ENCODE measurements around the gene PFN3. TPM values are rescaled to one million over a fixed set of nuclear protein-coding genes. Genes with fewer than 3 reads are reported as not detected.

Gene PFN3
- total RNA-seq, 4 donors from 2014 or later = not detected

- no CpG with 5 or more reads among the region's 52 CpGs for WGBS, 2 donors (ENCODE audit: low coverage in 1 of 2)
- Histone ChIP-seq H3K36me3 (peaks cover 0 to 4% of the 10 kb centered on the region in 2 donors), H3K4me1 (peaks cover 0 to 26% (median 18%) of the 10 kb centered on the region in 3 donors), H3K9me3 (no peaks in the 10 kb centered on the region), H3K27me3 (peaks cover 60% of the 10 kb centered on the region), H3K27ac (peak overlapping the region in 2 of 4 donors; percentile 38 to 55), H3K4me3 (peak overlapping the region; percentile 36 to 65)
- TF ChIP-seq POLR2AphosphoS5 (IDR thresholded peaks at IDR 0.05) (no peak), EP300 (IDR thresholded peaks at IDR 0.05) (no peak), POLR2A (IDR thresholded peaks at IDR 0.05) (no peak), CTCF (IDR thresholded peaks at IDR 0.05) (no peak)
- peak; percentile 25 for ATAC-seq
Measured at GRCh38 chr5:177447066-177447610, 46.7 kb upstream of the PFN3 start.

GRCh38 chr5:177446200-177447065 lies 46.0 kb upstream of the PFN3 start, which contains the start of gene PRR7:
TSS of gene PRR7 (plus strand) at chr5:177446814. CDS start at chr5:177455068, 8,254 bp downstream.
- peak within 1 kb of the TSS; percentile 36 to 65 for H3K4me3 ChIP-seq
- peak; percentile 72 for ATAC-seq
- H3K9me3 ChIP-seq = no peaks in the 10 kb centered on the region
- H3K4me1 ChIP-seq = peaks cover 0 to 26% (median 18%) of the 10 kb centered on the region in 3 donors
- peaks cover 0 to 11% of the 10 kb centered on the region in 2 donors for H3K36me3 ChIP-seq
- H3K27me3 ChIP-seq = peaks cover 54% of the 10 kb centered on the region
- peak within 1 kb of the TSS in 2 of 4 donors; percentile 38 to 55 for H3K27ac ChIP-seq
- WGBS, 2 donors (ENCODE audit: low coverage in 1 of 2) = no CpG with 5 or more reads among the region's 89 CpGs
- TF ChIP-seq CTCF (IDR thresholded peaks at IDR 0.05) (peak in 2 of 4 experiments; percentile 22 to 25), EP300 (IDR thresholded peaks at IDR 0.05) (no peak), POLR2AphosphoS5 (IDR thresholded peaks at IDR 0.05) (no peak), POLR2A (IDR thresholded peaks at IDR 0.05) (no peak)

- Histone ChIP-seq H3K4me1 (peaks cover 0 to 26% (median 18%) of the 10 kb centered on the region in 3 donors), H3K36me3 (peaks cover 0 to 17% of the 10 kb centered on the region in 2 donors), H3K27me3 (peaks cover 50% of the 10 kb centered on the region), H3K9me3 (no peaks in the 10 kb centered on the region), H3K27ac (no peak overlapping the region), H3K4me3 (peak overlapping the region in 1 of 2 donors; percentile 65)
- no peak for ATAC-seq
- 0 to 4% methylated on average over 3 to 8 of the region's 8 CpGs for WGBS, 2 donors (ENCODE audit: low coverage in 1 of 2)
- TF ChIP-seq POLR2A (IDR thresholded peaks at IDR 0.05) = no peak
- TF ChIP-seq POLR2AphosphoS5 (IDR thresholded peaks at IDR 0.05) = no peak
- no peak for TF ChIP-seq CTCF (IDR thresholded peaks at IDR 0.05)
- no peak for TF ChIP-seq EP300 (IDR thresholded peaks at IDR 0.05)
Measured at GRCh38 chr5:177445917-177446199, 45.4 kb upstream of the PFN3 start.

- no peak overlapping the region for H3K4me3 ChIP-seq
- TF ChIP-seq POLR2AphosphoS5 (IDR thresholded peaks at IDR 0.05) = no peak
- TF ChIP-seq POLR2A (IDR thresholded peaks at IDR 0.05) = no peak
- no peak for TF ChIP-seq CTCF (IDR thresholded peaks at IDR 0.05)
- ATAC-seq = no peak
- WGBS, 2 donors (ENCODE audit: low coverage in 1 of 2) = 31 to 39% methylated on average over 3 to 7 of the region's 10 CpGs
- no peaks in the 10 kb centered on the region for H3K9me3 ChIP-seq
- peaks cover 0 to 22% of the 10 kb centered on the region in 2 donors for H3K36me3 ChIP-seq
- no peak overlapping the region for H3K27ac ChIP-seq
- peaks cover 0 to 26% (median 18%) of the 10 kb centered on the region in 3 donors for H3K4me1 ChIP-seq
- H3K27me3 ChIP-seq = peaks cover 44% of the 10 kb centered on the region
Measured at GRCh38 chr5:177445052-177445916, 44.8 kb upstream of the PFN3 start.

All from gastroesophageal sphincter (tissue), 4 donors.